Measurements from ENCODE around the gene ARMC9. TPM values are rescaled to one million over a fixed set of nuclear protein-coding genes. Genes with fewer than 3 reads are reported as not detected.
A peak's percentile ranks its signal among the peaks of the same experiment; 100 is the strongest.

ARMC9 gene
- total RNA-seq, 3 donors from 2014 or later: 10.9 to 32.2 (median 11.9) TPM

- DNase-seq (no peak), ATAC-seq (peak; percentile 13)
- Histone ChIP-seq H3K4me1 (ENCODE audit: low read depth) (peaks cover 14% of the 10 kb centered on the region), H3K4me3 (no peak overlapping the region), H3K36me3 (ENCODE audit: low read depth) (peaks cover 4% of the 10 kb centered on the region), H3K9me3 (no peaks in the 10 kb centered on the region)
- TF ChIP-seq CTCF (IDR thresholded peaks at IDR 0.05): no peak
- intact Hi-C loops (cut with DNase I, micrococcal nuclease): loop anchor here (5.0 to 10.0 kb wide), 3 partner anchors 47 to 187 kb away; no protein-coding TSS in a partner anchor
These were observed 29.8 kb downstream of the ARMC9 start for GRCh38 chr2:231228223-231228622.

GRCh38 chr2:231228974-231229529, 30.6 kb downstream of the ARMC9 start:
- H3K4me1 ChIP-seq (ENCODE audit: low read depth): peaks cover 8% of the 10 kb centered on the region
- TF ChIP-seq CTCF (IDR thresholded peaks at IDR 0.05): no peak
- intact Hi-C loops (cut with DNase I, micrococcal nuclease): loop anchor here (5.0 to 10.0 kb wide), 3 partner anchors 46 to 186 kb away; no protein-coding TSS in a partner anchor
- ATAC-seq: no peak
- H3K36me3 ChIP-seq (ENCODE audit: low read depth): peaks cover 4% of the 10 kb centered on the region
- H3K9me3 ChIP-seq: no peaks in the 10 kb centered on the region
- DNase-seq: no peak
- no peak overlapping the region for H3K4me3 ChIP-seq

GRCh38 chr2:231235217-231235616, 36.8 kb downstream of the ARMC9 start:
- Histone ChIP-seq H3K4me3 (no peak overlapping the region), H3K4me1 (ENCODE audit: low read depth) (peaks cover 3% of the 10 kb centered on the region), H3K36me3 (ENCODE audit: low read depth) (no peaks in the 10 kb centered on the region), H3K9me3 (no peaks in the 10 kb centered on the region)
- DNase-seq (no peak), ATAC-seq (no peak)
- intact Hi-C loops (cut with DNase I, micrococcal nuclease): no loop called here
- TF ChIP-seq CTCF (IDR thresholded peaks at IDR 0.05): no peak

- no peaks in the 10 kb centered on the region for H3K36me3 ChIP-seq (ENCODE audit: low read depth)
- H3K4me1 ChIP-seq (ENCODE audit: low read depth): peaks cover 20% of the 10 kb centered on the region
- H3K9me3 ChIP-seq: no peaks in the 10 kb centered on the region
- no peak overlapping the region for H3K4me3 ChIP-seq
- no peak for DNase-seq
- no peak for ATAC-seq
- no peak for TF ChIP-seq CTCF (IDR thresholded peaks at IDR 0.05)
- intact Hi-C loops (cut with DNase I, micrococcal nuclease): no loop called here
These were observed 40.3 kb downstream of the ARMC9 start for GRCh38 chr2:231238689-231239088.

GRCh38 chr2:231239751-231240150, 41.3 kb downstream of the ARMC9 start:
- TF ChIP-seq CTCF (IDR thresholded peaks at IDR 0.05): no peak
- intact Hi-C loops (cut with DNase I, micrococcal nuclease): no loop called here
- ATAC-seq (no peak), DNase-seq (no peak)
- no peaks in the 10 kb centered on the region for H3K36me3 ChIP-seq (ENCODE audit: low read depth)
- H3K4me1 ChIP-seq (ENCODE audit: low read depth): peaks cover 28% of the 10 kb centered on the region
- no peak overlapping the region for H3K4me3 ChIP-seq
- no peaks in the 10 kb centered on the region for H3K9me3 ChIP-seq
